ENCODE measurements around the gene RWDD4. TPM values are rescaled to one million over a fixed set of nuclear protein-coding genes. Genes with fewer than 3 reads are reported as not detected.

RWDD4 gene
- total RNA-seq, 1 donor from 2014 or later, result 20.6 TPM

DNA sequence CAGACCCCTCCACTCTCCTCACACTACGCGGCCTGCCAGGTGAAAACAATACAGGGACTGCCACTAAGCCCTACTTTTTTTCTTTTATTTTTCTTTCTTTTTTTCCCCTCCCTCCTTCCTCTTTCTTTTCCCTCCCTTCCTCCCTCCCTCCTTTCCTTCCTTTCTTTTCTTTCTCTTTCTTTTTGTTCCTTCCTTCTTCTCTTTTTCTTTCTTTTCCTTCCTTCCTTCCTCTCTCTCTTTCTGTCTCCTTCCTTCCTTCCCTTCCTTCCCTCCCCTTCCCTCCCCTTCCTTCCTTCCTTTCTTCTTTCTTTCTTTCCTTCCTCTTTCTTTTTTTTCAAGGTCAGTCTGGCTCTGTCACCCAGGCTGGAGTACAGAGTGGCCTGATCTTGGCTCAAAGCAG, 41.9 kb downstream of the RWDD4 start:
- H3K4me1 Mint-ChIP-seq (ENCODE audit: unreplicated experiment), result no peaks in the 10 kb centered on the region
- H3K36me3 Mint-ChIP-seq (ENCODE audit: unreplicated experiment), result no peaks in the 10 kb centered on the region
- H3K27ac Mint-ChIP-seq (ENCODE audit: unreplicated experiment), result no peak overlapping the region
- H3K27me3 Mint-ChIP-seq (ENCODE audit: unreplicated experiment), result no peaks in the 10 kb centered on the region
- no peak overlapping the region for H3K4me3 Mint-ChIP-seq (ENCODE audit: unreplicated experiment)
- TF ChIP-seq, protein P1, sequence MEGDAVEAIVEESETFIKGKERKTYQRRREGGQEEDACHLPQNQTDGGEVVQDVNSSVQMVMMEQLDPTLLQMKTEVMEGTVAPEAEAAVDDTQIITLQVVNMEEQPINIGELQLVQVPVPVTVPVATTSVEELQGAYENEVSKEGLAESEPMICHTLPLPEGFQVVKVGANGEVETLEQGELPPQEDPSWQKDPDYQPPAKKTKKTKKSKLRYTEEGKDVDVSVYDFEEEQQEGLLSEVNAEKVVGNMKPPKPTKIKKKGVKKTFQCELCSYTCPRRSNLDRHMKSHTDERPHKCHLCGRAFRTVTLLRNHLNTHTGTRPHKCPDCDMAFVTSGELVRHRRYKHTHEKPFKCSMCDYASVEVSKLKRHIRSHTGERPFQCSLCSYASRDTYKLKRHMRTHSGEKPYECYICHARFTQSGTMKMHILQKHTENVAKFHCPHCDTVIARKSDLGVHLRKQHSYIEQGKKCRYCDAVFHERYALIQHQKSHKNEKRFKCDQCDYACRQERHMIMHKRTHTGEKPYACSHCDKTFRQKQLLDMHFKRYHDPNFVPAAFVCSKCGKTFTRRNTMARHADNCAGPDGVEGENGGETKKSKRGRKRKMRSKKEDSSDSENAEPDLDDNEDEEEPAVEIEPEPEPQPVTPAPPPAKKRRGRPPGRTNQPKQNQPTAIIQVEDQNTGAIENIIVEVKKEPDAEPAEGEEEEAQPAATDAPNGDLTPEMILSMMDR (IDR thresholded peaks at IDR 0.05), result no peak
- H3K9me3 Mint-ChIP-seq (ENCODE audit: unreplicated experiment), result no peaks in the 10 kb centered on the region
- DNase-seq (ENCODE audit: extremely low spot score, unreplicated experiment), result no peak

DNA sequence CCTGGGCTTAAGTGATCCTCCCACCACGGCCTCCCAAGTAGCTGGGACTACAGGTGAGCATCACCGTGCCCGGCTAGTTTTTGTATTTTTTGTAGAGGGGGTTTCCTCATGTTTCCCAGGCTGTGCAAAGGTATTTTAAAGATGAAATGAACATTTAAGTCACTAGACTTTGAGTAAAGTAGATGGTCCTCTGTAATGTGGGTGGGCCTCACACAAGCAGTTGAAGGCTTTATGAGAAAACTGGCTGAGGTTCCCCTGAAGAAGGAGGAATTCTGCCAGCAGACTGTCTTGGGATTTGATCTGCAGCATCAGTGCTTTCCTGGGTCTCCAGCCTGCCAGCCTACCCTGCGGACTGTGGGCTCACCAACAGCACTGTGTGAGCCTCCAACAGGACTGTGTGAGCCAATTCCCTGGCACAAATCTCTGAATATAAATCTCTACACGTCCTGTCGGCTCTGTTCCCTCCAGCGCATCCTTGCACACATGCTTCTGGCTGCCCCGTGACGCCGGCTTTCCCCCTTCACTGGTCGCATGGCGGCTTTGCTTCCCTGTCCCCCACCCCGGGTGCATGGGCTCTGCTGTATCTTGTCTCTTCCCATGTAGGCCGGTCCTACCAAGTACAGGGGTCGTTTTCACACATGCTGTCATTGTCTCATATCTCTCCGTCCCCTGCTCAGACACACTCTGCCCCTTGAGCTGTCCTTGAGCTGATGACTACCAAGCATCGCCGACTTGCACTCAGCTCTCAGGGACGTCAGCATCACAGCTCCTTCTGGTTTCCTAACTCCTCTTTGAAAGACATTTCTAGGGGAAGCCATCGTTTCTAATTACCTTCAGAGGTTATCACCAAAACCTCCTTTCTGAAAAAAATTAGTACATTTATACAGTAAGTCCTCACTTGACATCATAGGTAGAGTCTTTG, 46.4 kb downstream of the RWDD4 start:
- TF ChIP-seq, protein P1 (IDR thresholded peaks at IDR 0.05), result no peak
- Mint-ChIP-seq H3K4me3 (ENCODE audit: unreplicated experiment) (no peak overlapping the region), H3K36me3 (ENCODE audit: unreplicated experiment) (no peaks in the 10 kb centered on the region), H3K4me1 (ENCODE audit: unreplicated experiment) (peaks cover 14% of the 10 kb centered on the region), H3K27ac (ENCODE audit: unreplicated experiment) (no peak overlapping the region), H3K27me3 (ENCODE audit: unreplicated experiment) (no peaks in the 10 kb centered on the region), H3K9me3 (ENCODE audit: unreplicated experiment) (peaks cover 4% of the 10 kb centered on the region)
- DNase-seq (ENCODE audit: extremely low spot score, unreplicated experiment), result no peak

DNA sequence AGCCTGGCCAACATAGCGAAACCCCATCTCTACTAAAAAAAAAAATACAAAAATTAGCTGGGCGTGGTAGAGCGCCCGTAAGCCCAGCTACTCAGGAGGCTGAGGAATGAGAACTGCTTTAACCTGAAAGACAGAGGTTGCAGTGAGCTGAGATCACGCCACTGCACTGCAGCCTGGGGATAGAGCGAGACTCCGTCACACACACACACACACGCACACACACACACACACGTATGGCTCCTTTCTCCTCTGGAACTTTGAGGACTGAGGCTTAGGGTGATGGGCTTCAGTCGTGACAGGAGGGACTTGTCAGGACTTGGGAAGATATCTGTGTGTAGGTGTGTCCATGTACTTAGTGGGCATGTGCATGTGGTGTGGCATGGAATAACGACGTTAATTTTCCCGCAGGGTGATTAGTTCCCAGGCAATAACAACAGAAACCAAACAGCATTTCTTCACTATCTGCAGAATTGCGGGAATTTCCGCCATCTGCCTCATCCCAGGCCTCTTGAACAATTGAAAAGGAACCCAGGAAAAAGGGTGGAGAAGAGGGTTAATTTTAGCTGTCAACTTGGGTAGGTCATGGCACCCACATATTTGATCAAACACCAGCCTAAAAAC, 47.7 kb downstream of the RWDD4 start:
- Mint-ChIP-seq H3K27me3 (ENCODE audit: unreplicated experiment) (no peaks in the 10 kb centered on the region), H3K4me3 (ENCODE audit: unreplicated experiment) (no peak overlapping the region), H3K4me1 (ENCODE audit: unreplicated experiment) (peaks cover 14% of the 10 kb centered on the region), H3K27ac (ENCODE audit: unreplicated experiment) (no peak overlapping the region), H3K9me3 (ENCODE audit: unreplicated experiment) (peaks cover 4% of the 10 kb centered on the region), H3K36me3 (ENCODE audit: unreplicated experiment) (no peaks in the 10 kb centered on the region)
- DNase-seq (ENCODE audit: extremely low spot score, unreplicated experiment), result no peak
- TF ChIP-seq, protein P1 (IDR thresholded peaks at IDR 0.05), result no peak

DNA sequence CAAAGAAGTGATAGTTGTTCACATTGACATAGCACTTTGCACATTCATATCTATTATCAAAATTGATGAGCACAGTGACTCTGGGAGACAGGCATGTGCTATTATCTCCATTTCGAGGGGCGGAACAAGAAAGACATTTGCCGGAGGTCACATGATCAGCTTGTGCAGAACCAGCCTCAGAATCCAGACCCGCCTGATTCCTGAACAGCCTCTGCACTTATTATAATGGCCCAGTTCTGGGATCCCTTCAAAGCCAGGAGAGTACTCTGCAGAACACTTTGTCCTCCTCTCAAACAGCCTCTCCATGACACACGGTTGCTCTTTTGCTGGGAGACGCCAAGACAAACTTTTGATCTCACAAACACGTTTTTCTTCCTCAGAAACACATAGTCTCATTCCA, 48.4 kb downstream of the RWDD4 start:
- Mint-ChIP-seq H3K27me3 (ENCODE audit: unreplicated experiment) (no peaks in the 10 kb centered on the region), H3K9me3 (ENCODE audit: unreplicated experiment) (peaks cover 4% of the 10 kb centered on the region), H3K36me3 (ENCODE audit: unreplicated experiment) (no peaks in the 10 kb centered on the region), H3K4me3 (ENCODE audit: unreplicated experiment) (no peak overlapping the region), H3K4me1 (ENCODE audit: unreplicated experiment) (peaks cover 14% of the 10 kb centered on the region), H3K27ac (ENCODE audit: unreplicated experiment) (peak overlapping the region; percentile 6)
- DNase-seq (ENCODE audit: extremely low spot score, unreplicated experiment), result no peak
- TF ChIP-seq, protein P1 (IDR thresholded peaks at IDR 0.05), result no peak

DNA sequence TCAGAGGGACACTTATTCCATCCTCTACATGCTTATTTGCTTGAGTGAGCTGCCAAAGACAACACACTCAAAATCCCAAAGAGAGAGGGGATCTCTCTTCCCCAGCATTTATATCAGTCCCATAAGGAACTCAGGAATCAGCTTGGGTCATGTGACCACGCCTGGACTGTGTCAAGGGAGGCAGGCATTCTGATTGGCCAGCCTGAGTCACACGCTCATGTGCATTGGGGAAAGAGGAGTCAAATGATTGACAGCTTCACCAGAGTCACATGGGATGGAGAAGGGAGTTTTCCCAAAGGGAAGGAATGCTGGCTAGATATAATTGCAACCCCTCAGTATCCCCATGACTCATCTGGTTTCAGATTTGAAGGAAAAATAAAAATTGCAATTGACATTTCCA, 49.0 kb downstream of the RWDD4 start:
- no peaks in the 10 kb centered on the region for H3K36me3 Mint-ChIP-seq (ENCODE audit: unreplicated experiment)
- peaks cover 4% of the 10 kb centered on the region for H3K9me3 Mint-ChIP-seq (ENCODE audit: unreplicated experiment)
- peaks cover 14% of the 10 kb centered on the region for H3K4me1 Mint-ChIP-seq (ENCODE audit: unreplicated experiment)
- no peaks in the 10 kb centered on the region for H3K27me3 Mint-ChIP-seq (ENCODE audit: unreplicated experiment)
- H3K27ac Mint-ChIP-seq (ENCODE audit: unreplicated experiment), result no peak overlapping the region
- no peak overlapping the region for H3K4me3 Mint-ChIP-seq (ENCODE audit: unreplicated experiment)
- DNase-seq (ENCODE audit: extremely low spot score, unreplicated experiment), result no peak
- TF ChIP-seq, protein P1 (IDR thresholded peaks at IDR 0.05), result no peak

Measured in osteocyte (in vitro differentiated cells).